Measurements from ENCODE around the gene HEG1. TPM values are rescaled to one million over a fixed set of nuclear protein-coding genes. Genes with fewer than 3 reads are reported as not detected.
A peak's percentile ranks its signal among the peaks of the same experiment; 100 is the strongest.

HEG1 gene
- total RNA-seq, 3 donors from 2014 or later (not counting 1 experiment from before 2014, with no cell fraction given): 52.1 to 83.5 (median 68.1) TPM

- H3K4me3 Mint-ChIP-seq: no peak overlapping the region
- H3K9me3 ChIP-seq (ENCODE audit: control insufficient read depth, insufficient read depth, low read length): no peaks in the 10 kb centered on the region
- peak overlapping the region in 1 of 2 donors; percentile 51 for H3K27ac Mint-ChIP-seq
- H3K4me1 ChIP-seq (ENCODE audit: control insufficient read depth, insufficient read depth, low read length): peaks cover 18% of the 10 kb centered on the region
- peaks cover 18 to 26% of the 10 kb centered on the region in 2 donors for H3K4me1 Mint-ChIP-seq
- H3K27me3 Mint-ChIP-seq (ENCODE audit: low read depth in 2 of 2): no peaks in the 10 kb centered on the region
- no peak overlapping the region for H3K27ac ChIP-seq (ENCODE audit: low read length)
- peaks cover 89% of the 10 kb centered on the region for H3K36me3 ChIP-seq (ENCODE audit: control insufficient read depth, insufficient read depth, low read length)
- no peak overlapping the region for H3K4me3 ChIP-seq (ENCODE audit: low read length)
- no peak for TF ChIP-seq CTCF (IDR thresholded peaks at IDR 0.05)
- peaks cover 11% of the 10 kb centered on the region for H3K36me3 Mint-ChIP-seq
- H3K9me3 Mint-ChIP-seq: no peaks in the 10 kb centered on the region
- 92% methylated on average over 2 of the region's 2 CpGs for WGBS (ENCODE audit: insufficient coverage)
- intact Hi-C loops (cut with micrococcal nuclease): no loop called here
- ATAC-seq: no peak
- H3K27me3 ChIP-seq (ENCODE audit: control insufficient read depth, insufficient read depth, low read length): no peaks in the 10 kb centered on the region
- no peak for DNase-seq
Observed at GRCh38 chr3:124999897-125000435, 55.8 kb downstream of the HEG1 start.

- ATAC-seq (no peak), DNase-seq (no peak)
- Histone ChIP-seq H3K4me1 (ENCODE audit: control insufficient read depth, insufficient read depth, low read length) (peaks cover 18% of the 10 kb centered on the region), H3K27me3 (ENCODE audit: control insufficient read depth, insufficient read depth, low read length) (no peaks in the 10 kb centered on the region), H3K9me3 (ENCODE audit: control insufficient read depth, insufficient read depth, low read length) (no peaks in the 10 kb centered on the region), H3K4me3 (ENCODE audit: low read length) (no peak overlapping the region), H3K27ac (ENCODE audit: low read length) (no peak overlapping the region), H3K36me3 (ENCODE audit: control insufficient read depth, insufficient read depth, low read length) (peaks cover 86% of the 10 kb centered on the region)
- Mint-ChIP-seq H3K4me1 (peaks cover 18 to 26% of the 10 kb centered on the region in 2 donors), H3K4me3 (no peak overlapping the region), H3K27me3 (ENCODE audit: low read depth in 2 of 2) (no peaks in the 10 kb centered on the region), H3K36me3 (peaks cover 7% of the 10 kb centered on the region), H3K9me3 (no peaks in the 10 kb centered on the region), H3K27ac (peak overlapping the region in 1 of 2 donors; percentile 51)
- TF ChIP-seq CTCF (IDR thresholded peaks at IDR 0.05): no peak
- intact Hi-C loops (cut with micrococcal nuclease): no loop called here
- 95% methylated on average over 1 of the region's 1 CpG for WGBS (ENCODE audit: insufficient coverage)
Observed at GRCh38 chr3:124999317-124999716, 56.5 kb downstream of the HEG1 start.

- H3K4me1 Mint-ChIP-seq: peaks cover 18 to 26% of the 10 kb centered on the region in 2 donors
- TF ChIP-seq CTCF (IDR thresholded peaks at IDR 0.05): no peak
- ATAC-seq (no peak), DNase-seq (no peak)
- 97% methylated on average over 3 of the region's 3 CpGs for WGBS (ENCODE audit: insufficient coverage)
- H3K27ac Mint-ChIP-seq: peak overlapping the region in 1 of 2 donors; percentile 70
- no peaks in the 10 kb centered on the region for H3K27me3 ChIP-seq (ENCODE audit: control insufficient read depth, insufficient read depth, low read length)
- no peak overlapping the region for H3K4me3 ChIP-seq (ENCODE audit: low read length)
- H3K4me1 ChIP-seq (ENCODE audit: control insufficient read depth, insufficient read depth, low read length): peaks cover 18% of the 10 kb centered on the region
- H3K4me3 Mint-ChIP-seq: no peak overlapping the region
- H3K27ac ChIP-seq (ENCODE audit: low read length): no peak overlapping the region
- H3K27me3 Mint-ChIP-seq (ENCODE audit: low read depth in 2 of 2): no peaks in the 10 kb centered on the region
- intact Hi-C loops (cut with micrococcal nuclease): no loop called here
- no peaks in the 10 kb centered on the region for H3K36me3 Mint-ChIP-seq
- no peaks in the 10 kb centered on the region for H3K9me3 Mint-ChIP-seq
- peaks cover 86% of the 10 kb centered on the region for H3K36me3 ChIP-seq (ENCODE audit: control insufficient read depth, insufficient read depth, low read length)
- H3K9me3 ChIP-seq (ENCODE audit: control insufficient read depth, insufficient read depth, low read length): no peaks in the 10 kb centered on the region
Observed at GRCh38 chr3:124998247-124998630, 57.6 kb downstream of the HEG1 start.

All from natural killer cell (primary cell).